GM21825 (cell line): Measurements from ENCODE around the gene ACSL4.
"Not testable (repeated sequence)": the region's sequence is repeated elsewhere in the genome, so short reads cannot be mapped to it uniquely, and the experiment has no call there.

ENCODE experiments used
- ATAC-seq: cut with Tn5 transposase; IDR thresholded peaks from one replicate; pipeline ENCODE4 v1.9.1; 2021; ENCODE audit warnings: mild to moderate bottlenecking, moderate library complexity; ENCODE audit not compliant: unreplicated experiment

The ACSL4 gene

GRCh38 chrX:109679820-109680219 is 53.2 kb downstream of the ACSL4 start:
- ATAC-seq, result no peak

GRCh38 chrX:109672239-109672638 is 60.8 kb downstream of the ACSL4 start:
- ATAC-seq, result no peak

DNA sequence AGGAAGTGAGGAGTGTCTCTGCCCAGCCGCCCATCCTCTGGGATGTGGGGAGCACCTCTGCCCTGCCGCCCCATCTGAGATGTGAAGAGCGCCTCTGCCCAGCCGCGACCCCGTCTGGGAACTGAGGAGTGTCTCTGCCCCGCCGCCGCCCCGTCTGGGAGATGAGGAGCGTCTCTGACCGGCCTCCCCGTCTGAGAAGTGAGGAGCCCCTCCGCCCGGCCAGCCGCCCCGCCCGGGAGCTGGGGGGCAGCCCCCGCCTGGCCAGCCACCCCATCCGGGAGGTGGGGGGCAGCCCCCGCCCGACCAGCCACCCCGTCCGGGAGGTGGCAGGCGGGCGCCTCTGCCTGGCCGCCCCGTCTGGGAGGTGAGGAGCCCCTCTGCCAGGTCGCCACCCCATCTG is 61.9 kb downstream of the ACSL4 start:
- ATAC-seq, result not testable (repeated sequence)

GRCh38 chrX:109667986-109668385 is 65.1 kb downstream of the ACSL4 start:
- ATAC-seq, result no peak

DNA sequence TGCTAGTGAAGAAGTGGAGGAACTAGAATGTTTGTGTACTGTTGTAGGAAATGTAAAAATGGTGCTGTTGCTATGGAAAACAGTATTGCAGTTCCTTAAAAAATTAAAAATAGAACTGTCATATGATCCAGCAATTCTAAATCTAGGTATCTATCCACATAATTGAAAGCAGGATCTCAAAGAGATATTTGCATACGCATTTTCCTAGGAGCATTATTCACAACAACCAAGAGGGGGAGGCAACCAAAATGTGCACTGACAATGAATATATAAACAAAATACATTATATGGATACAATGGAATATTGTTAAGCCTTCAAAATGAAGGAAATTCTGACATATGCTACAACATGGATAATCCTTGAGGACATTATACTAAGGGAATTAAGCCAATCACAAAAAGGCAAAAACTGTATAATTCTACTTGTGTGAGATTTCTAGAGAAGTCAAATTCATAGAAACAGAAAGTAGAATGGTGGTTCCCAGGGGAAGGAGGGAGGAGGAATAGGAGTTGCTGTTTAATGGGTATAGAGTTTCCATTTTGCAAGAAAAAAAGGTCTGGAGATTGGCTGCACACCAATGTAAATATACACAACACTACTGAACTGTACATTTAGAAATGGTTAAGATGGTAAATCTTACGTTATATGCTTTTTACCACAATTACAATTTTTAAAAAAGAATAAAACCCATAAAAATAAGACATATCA is 72.5 kb downstream of the ACSL4 start:
- ATAC-seq, result no peak

GRCh38 chrX:109658391-109658790 is 74.7 kb downstream of the ACSL4 start:
- no peak for ATAC-seq

DNA sequence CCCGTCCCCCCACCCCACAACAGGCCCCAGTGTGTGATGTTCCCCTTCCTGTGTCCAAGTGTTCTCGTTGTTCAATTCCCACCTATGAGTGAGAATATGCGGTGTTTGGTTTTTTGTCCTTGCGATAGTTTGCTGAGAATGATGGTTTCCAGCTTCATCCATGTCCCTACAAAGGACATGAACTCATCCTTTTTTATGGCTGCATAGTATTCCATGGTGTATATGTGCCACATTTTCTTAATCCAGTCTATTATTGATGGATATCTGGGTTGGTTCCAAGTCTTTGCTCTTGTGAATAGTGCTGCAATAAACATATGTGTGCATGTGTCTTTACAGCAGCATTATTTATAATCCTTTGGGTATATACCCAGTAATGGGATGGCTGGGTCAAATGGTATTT is 75.7 kb downstream of the ACSL4 start:
- not testable (repeated sequence) for ATAC-seq

DNA sequence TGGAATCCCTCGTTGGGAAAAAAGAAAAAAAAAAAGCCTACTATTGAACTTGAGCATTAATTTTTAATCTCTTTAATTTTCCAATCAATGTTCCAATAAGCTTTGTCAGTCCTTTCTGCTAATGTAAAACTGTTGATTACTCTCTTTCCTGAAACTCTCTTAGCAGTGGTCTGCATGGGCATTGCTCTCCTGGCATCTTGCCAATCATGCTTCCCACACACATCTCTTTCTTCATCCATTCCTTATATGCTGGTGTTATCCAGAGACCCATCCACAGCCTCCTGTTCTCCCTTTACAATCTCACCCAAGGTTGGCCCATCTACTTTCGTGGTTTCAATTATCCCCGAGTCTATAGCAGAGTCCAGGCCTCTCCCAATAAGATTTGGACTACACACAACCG is 76.3 kb downstream of the ACSL4 start:
- no peak for ATAC-seq

DNA sequence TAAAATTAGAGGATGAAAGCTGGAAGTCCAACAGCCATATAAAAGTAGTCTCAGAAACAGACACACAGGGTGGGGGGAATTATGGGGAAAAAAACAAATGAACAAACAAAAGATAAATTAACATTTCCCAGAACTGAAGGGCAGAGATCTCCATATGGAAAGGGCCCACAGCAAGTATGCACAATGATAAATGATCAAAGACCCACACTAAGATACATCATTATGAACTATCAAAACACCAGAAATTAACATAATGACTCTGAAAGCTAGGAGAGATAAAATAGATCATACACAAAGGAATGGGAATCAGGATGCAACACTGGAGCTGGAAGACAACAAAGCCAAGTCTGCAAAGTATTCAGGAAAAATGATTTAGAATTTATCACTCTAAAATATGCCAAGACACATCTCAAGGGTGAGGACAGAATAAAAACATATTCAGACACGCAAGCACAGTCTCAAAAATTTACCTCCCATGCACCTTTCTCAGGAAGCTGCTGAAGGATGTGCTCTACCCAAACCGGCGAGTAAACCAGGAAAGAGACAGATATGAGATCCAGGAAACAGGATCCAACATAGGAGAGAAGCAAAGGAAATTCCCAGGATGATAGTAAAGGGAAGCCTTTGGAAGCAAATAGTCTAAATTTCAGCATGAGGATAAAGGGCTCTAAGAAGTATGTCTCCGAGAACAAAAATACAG is 77.4 kb downstream of the ACSL4 start:
- ATAC-seq, result no peak

GRCh38 chrX:109654516-109655109 is 78.4 kb downstream of the ACSL4 start:
- ATAC-seq, result no peak

GRCh38 chrX:109644671-109645070 is 88.4 kb downstream of the ACSL4 start:
- ATAC-seq, result not testable (repeated sequence)

DNA sequence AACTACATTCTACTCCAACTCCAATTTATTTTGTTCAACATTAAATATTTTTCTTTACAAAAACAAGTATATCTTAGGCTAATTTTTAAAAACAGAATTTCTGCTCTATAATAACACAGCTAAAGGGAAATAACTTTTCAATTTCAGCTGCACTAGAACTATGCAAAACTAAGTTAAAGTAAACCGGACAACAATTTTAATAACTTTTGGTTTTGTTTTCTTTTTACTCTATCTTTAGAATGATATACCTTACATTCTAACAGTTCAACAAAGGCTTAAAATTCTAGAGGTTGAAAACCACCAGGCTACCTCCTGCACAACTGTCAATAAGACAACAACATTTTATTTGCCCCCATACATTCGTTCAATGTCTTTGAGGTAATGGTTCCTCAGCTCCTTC is 89.4 kb downstream of the ACSL4 start:
- no peak for ATAC-seq

DNA sequence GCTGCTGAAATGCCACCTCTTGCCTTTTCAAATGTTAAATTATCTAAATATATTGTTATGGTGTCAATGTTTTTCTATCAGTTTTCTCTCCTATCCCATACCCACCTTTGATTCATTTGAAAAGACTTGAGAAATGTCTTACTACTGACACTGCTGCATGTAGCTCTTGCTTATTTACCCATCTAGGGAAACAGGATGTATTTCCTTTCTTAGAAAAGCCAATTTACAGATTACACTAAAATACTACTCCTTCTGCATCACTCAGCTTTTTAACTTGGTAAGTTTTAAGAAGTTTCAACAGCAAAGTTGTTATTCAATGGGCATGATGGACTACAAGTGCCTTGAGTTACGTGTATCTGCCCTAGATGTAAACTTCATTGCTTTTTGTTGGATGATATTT is 94.9 kb downstream of the ACSL4 start:
- no peak for ATAC-seq

GRCh38 chrX:109637477-109637876 is 95.6 kb downstream of the ACSL4 start:
- not testable (repeated sequence) for ATAC-seq

GRCh38 chrX:109635146-109635545 is 97.9 kb downstream of the ACSL4 start:
- no peak for ATAC-seq

DNA sequence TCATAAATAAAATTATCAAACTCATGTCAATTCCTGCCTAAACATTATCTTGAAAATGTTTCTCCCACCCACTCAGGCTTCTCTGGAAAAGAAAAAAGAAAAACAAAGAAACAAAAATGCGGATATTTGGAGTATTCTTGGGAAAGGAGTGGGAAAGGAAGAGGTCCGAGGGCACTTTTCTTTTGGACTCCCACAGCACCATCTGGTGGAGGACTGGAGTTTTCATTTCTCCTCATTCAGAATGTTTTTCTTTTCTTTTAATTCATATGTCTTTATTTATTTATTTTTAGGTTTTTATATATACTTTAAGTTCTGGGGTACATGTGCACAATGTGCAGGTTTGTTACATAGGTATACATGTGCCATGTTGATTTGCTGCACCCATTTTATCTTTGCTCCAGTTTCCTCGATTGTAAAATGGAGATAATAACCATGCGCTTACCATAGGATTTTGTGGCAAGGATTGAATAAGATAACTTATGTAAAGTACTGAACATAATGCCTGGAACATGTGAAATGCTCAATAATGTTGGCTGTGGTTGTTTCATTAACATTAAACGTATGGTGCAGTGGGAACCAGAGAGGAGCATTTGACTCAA is 100.1 kb downstream of the ACSL4 start:
- ATAC-seq, result no peak

DNA sequence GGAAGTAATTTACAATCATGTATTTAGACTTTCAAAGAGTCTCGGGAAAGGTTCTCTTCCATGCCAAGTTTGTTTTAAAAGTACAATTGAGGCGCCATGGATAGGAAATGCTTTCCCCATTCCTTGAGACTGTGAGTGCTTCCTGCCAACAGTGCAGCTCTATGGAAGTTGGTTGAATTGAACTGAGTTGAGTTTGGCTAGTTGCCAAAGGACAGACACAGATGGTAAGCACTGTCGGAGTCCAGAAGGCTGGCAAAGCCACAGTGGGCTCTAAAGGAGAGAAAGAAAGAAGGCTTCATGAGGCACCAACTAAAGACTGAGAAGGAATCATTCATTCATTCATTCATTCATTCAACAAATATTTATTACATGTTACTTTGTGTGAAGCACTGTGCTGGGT is 103.7 kb downstream of the ACSL4 start:
- ATAC-seq, result no peak

GRCh38 chrX:109626637-109627036 is 106.4 kb downstream of the ACSL4 start:
- ATAC-seq, result no peak

GRCh38 chrX:109624641-109625616 is 108.1 kb downstream of the ACSL4 start, which contains the start of gene KCNE5:
KCNE5 (minus strand) TSS chrX:109625172; CDS start chrX:109625020, 152 bp downstream.
- ATAC-seq, result no peak

DNA sequence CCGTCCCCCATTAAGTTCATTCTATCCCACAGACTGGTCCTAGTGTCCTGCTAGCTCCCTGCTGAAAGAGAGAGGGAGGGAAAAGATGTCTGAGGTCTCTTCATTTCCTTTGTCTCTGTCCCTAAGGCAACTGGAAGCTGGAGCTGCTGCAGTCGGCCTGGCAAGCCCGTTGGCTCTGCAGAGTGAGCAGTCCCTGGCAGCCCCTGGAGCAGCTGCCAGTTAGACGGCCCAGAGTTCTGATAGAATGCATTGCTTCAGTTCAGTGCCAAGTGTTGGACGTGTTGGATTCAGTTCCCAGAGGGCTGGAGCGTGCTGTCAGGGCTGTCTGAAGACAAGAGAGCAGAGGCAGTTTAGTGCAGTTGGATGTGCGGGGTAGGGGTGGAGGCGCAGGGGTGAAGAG is 109.1 kb downstream of the ACSL4 start:
- no peak for ATAC-seq
